Subcutaneous abdominal adipose tissue (tissue), 5 donors: ENCODE data around the gene PDE8B.
A peak's percentile ranks its signal among the peaks of the same experiment; 100 is the strongest.

Experiments
- H3K27ac ChIP-seq: one replicate; pipeline ENCODE4 v1.7.0; 2013; ENCODE audit warnings: low read depth, mild to moderate bottlenecking, inconsistent platforms, low read length, moderate library complexity
- H3K27me3 ChIP-seq, 5 donors: one replicate each; pipeline ENCODE4 v1.7.0; 2013; ENCODE audit warnings: low read length in 5 of 5, inconsistent platforms in 1 of 5; ENCODE audit not compliant: control insufficient read depth in 5 of 5, insufficient read depth in 4 of 5
- H3K36me3 ChIP-seq, 5 donors: one replicate each; pipeline ENCODE4 v1.7.0; 2013; ENCODE audit warnings: low read length in 5 of 5; ENCODE audit not compliant: control insufficient read depth in 5 of 5, insufficient read depth in 5 of 5
- H3K4me1 ChIP-seq, 5 donors: one replicate each; pipeline ENCODE4 v1.7.0; 2013; ENCODE audit warnings: low read length in 5 of 5, mild to moderate bottlenecking in 3 of 5, moderate library complexity in 1 of 5; ENCODE audit not compliant: control insufficient read depth in 5 of 5, insufficient read depth in 5 of 5
- H3K4me3 ChIP-seq, 5 donors: one replicate each; pipeline ENCODE4 v1.7.0; 2013; ENCODE audit warnings: low read length in 5 of 5, low read depth in 1 of 5
- H3K9ac ChIP-seq, 5 donors: one replicate each; pipeline ENCODE4 v1.7.0; 2013; ENCODE audit warnings: low read length in 5 of 5, mild to moderate bottlenecking in 4 of 5, moderate library complexity in 3 of 5
- H3K9me3 ChIP-seq, 5 donors: one replicate each; pipeline ENCODE4 v1.7.0; 2013; ENCODE audit warnings: low read length in 5 of 5; ENCODE audit not compliant: control insufficient read depth in 5 of 5
- donor health status: healthy.
- donor health status: healthy.
- donor health status: healthy.
- donor health status: healthy.
- donor health status: healthy.

PDE8B gene

GRCh38 chr5:77251921-77252320, 41.4 kb downstream of the PDE8B start:
- H3K36me3 ChIP-seq, result no peaks in the 10 kb centered on the region
- H3K27me3 ChIP-seq, result no peaks in the 10 kb centered on the region
- H3K4me1 ChIP-seq, result peaks cover 0 to 9% (median 4%) of the 10 kb centered on the region in 5 donors
- no peak overlapping the region for H3K27ac ChIP-seq
- H3K9me3 ChIP-seq, result no peaks in the 10 kb centered on the region
- no peak overlapping the region for H3K4me3 ChIP-seq
- H3K9ac ChIP-seq, result no peak overlapping the region

DNA sequence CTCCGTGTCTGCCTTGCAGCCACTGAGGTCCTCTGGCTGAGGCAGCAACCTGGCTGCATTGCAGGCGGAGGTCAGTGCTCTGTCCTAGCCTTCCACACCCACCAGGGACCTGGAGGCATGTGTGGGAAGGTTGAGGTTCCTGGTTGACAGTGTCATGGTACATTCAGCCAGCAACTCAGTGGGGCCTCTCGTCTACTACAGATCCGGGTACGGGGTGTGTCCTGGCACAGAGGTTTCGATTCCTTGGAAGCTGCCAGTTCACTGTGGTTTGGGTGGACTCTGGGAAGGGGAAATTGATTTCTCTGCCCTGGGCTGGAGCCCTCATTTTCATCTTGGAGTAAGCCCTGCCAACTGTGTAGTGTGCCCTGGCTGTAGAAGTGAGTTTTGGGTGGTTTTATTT, 45.1 kb downstream of the PDE8B start:
- Histone ChIP-seq H3K27me3 (no peaks in the 10 kb centered on the region), H3K4me1 (peaks cover 0 to 14% (median 12%) of the 10 kb centered on the region in 5 donors), H3K9ac (no peak overlapping the region), H3K36me3 (no peaks in the 10 kb centered on the region), H3K4me3 (no peak overlapping the region), H3K27ac (no peak overlapping the region), H3K9me3 (peaks cover 0 to 4% (median 0%) of the 10 kb centered on the region in 5 donors)

DNA sequence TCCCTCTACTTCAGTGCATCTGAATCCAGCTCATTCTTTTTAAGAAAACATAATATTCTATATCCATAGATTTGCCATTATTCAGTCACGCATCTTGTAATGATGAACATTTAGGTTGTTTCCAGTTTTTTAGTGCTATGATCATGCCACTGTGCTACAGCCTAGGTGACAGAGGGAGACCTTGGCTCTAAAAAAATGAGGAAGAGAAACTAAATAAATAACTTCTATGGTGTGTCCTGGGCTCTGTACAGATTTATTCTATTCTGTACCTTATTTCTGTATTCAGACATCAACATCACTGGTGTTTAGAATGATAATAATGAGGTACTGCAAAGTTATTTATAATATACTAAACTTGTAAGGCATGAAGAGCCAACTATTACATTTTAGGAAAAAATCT, 45.9 kb downstream of the PDE8B start:
- no peak overlapping the region for H3K27ac ChIP-seq
- peaks cover 0 to 4% (median 0%) of the 10 kb centered on the region in 5 donors for H3K9me3 ChIP-seq
- no peak overlapping the region for H3K4me3 ChIP-seq
- H3K9ac ChIP-seq, result no peak overlapping the region
- H3K36me3 ChIP-seq, result no peaks in the 10 kb centered on the region
- peaks cover 0 to 19% (median 13%) of the 10 kb centered on the region in 5 donors for H3K4me1 ChIP-seq
- no peaks in the 10 kb centered on the region for H3K27me3 ChIP-seq

- Histone ChIP-seq H3K4me3 (no peak overlapping the region), H3K9me3 (peaks cover 0 to 4% (median 0%) of the 10 kb centered on the region in 5 donors), H3K36me3 (no peaks in the 10 kb centered on the region), H3K27me3 (no peaks in the 10 kb centered on the region), H3K27ac (no peak overlapping the region), H3K4me1 (peaks cover 0 to 32% (median 21%) of the 10 kb centered on the region in 5 donors), H3K9ac (no peak overlapping the region)
Observed at GRCh38 chr5:77258652-77259051, 48.2 kb downstream of the PDE8B start.

DNA sequence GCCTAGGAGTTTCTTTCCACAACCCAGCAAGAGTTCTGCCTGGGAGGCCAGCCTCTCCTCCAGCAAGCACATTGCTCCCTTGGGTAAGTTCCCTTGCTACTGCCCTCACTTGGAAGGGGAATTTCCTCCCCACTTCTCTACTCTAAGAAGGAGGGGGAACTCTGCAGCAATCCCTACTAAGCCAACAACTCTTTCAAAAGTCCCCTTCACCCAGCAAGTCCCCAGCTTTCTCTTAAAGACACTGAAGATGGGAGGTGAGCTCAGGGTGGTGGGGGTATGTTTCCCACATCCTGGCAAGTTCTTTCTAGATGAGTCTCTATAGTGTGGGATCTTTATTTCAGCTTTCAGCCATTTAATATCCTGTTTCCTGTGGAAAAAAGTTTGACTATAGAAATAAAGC, 49.0 kb downstream of the PDE8B start:
- no peak overlapping the region for H3K27ac ChIP-seq
- H3K9me3 ChIP-seq, result peaks cover 0 to 4% (median 0%) of the 10 kb centered on the region in 5 donors
- no peaks in the 10 kb centered on the region for H3K27me3 ChIP-seq
- H3K9ac ChIP-seq, result no peak overlapping the region
- peaks cover 0 to 32% (median 21%) of the 10 kb centered on the region in 5 donors for H3K4me1 ChIP-seq
- H3K36me3 ChIP-seq, result no peaks in the 10 kb centered on the region
- H3K4me3 ChIP-seq, result peak overlapping the region in 1 of 5 donors; percentile 15

GRCh38 chr5:77262697-77263096, 52.2 kb downstream of the PDE8B start:
- no peaks in the 10 kb centered on the region for H3K27me3 ChIP-seq
- H3K36me3 ChIP-seq, result no peaks in the 10 kb centered on the region
- peaks cover 0 to 32% (median 12%) of the 10 kb centered on the region in 5 donors for H3K4me1 ChIP-seq
- peak overlapping the region; percentile 51 for H3K27ac ChIP-seq
- no peak overlapping the region for H3K9ac ChIP-seq
- H3K9me3 ChIP-seq, result no peaks in the 10 kb centered on the region
- H3K4me3 ChIP-seq, result no peak overlapping the region

GRCh38 chr5:77266291-77266690, 55.8 kb downstream of the PDE8B start:
- H3K27ac ChIP-seq, result no peak overlapping the region

GRCh38 chr5:77267496-77267895, 57.0 kb downstream of the PDE8B start:
- H3K36me3 ChIP-seq, result no peaks in the 10 kb centered on the region
- H3K4me3 ChIP-seq, result no peak overlapping the region
- H3K9me3 ChIP-seq, result no peaks in the 10 kb centered on the region
- H3K9ac ChIP-seq, result no peak overlapping the region
- peaks cover 0 to 14% (median 0%) of the 10 kb centered on the region in 5 donors for H3K4me1 ChIP-seq
- no peak overlapping the region for H3K27ac ChIP-seq
- no peaks in the 10 kb centered on the region for H3K27me3 ChIP-seq

More at GRCh38 chr5:77266291-77266690, 55.8 kb downstream of the PDE8B start:
- Histone ChIP-seq H3K9me3 (no peaks in the 10 kb centered on the region), H3K9ac (no peak overlapping the region), H3K36me3 (no peaks in the 10 kb centered on the region), H3K27me3 (no peaks in the 10 kb centered on the region), H3K4me3 (no peak overlapping the region), H3K4me1 (peaks cover 0 to 20% (median 7%) of the 10 kb centered on the region in 5 donors)

DNA sequence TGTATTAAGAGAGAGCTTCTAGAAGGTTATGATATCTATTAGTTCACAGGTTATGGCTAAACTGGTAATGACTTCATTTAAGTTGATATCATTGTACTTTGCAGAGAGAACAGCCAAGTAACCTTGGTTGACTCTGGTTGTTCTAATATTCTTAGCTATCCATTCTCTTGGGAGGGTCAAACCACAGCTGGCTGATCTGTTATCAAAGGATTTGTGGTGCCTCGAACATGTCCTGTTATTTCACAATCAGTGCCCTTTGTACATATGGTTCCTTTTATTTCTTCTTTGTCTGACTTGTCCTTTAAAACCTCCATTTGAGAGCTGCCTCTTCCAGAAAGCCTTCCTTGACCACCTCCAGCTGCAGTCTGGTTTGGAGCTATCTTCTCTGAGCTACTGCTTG, 61.7 kb downstream of the PDE8B start:
- Histone ChIP-seq H3K27me3 (no peaks in the 10 kb centered on the region), H3K4me3 (no peak overlapping the region), H3K9ac (no peak overlapping the region), H3K36me3 (no peaks in the 10 kb centered on the region), H3K4me1 (peaks cover 0 to 13% (median 0%) of the 10 kb centered on the region in 5 donors), H3K9me3 (no peaks in the 10 kb centered on the region), H3K27ac (no peak overlapping the region)

DNA sequence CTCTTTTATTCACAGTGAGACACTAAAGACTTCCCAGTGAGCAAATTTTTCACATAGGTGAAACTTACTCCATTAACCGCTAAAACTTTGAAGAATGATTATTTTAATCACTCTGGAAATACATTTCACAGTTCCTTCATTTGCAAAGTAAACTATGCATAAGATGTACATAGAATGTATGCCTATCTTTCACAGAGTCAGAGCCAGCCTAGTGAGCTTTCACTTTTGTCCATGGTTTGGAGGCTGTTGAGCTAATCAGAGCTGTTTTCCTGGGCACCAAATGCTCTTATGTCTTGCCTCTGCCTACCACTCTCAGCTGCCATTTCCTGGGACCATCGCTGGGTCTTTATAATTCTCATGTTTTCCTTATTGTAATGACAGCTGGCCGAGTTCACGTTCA, 67.3 kb downstream of the PDE8B start:
- Histone ChIP-seq H3K27me3 (no peaks in the 10 kb centered on the region), H3K9me3 (no peaks in the 10 kb centered on the region), H3K27ac (no peak overlapping the region), H3K4me1 (peaks cover 0 to 9% (median 0%) of the 10 kb centered on the region in 5 donors), H3K9ac (no peak overlapping the region), H3K4me3 (no peak overlapping the region), H3K36me3 (no peaks in the 10 kb centered on the region)

- peaks cover 0 to 11% (median 0%) of the 10 kb centered on the region in 5 donors for H3K4me1 ChIP-seq
- no peak overlapping the region for H3K9ac ChIP-seq
- no peak overlapping the region for H3K4me3 ChIP-seq
- H3K27ac ChIP-seq, result no peak overlapping the region
- no peaks in the 10 kb centered on the region for H3K9me3 ChIP-seq
- no peaks in the 10 kb centered on the region for H3K27me3 ChIP-seq
- H3K36me3 ChIP-seq, result no peaks in the 10 kb centered on the region
Observed at GRCh38 chr5:77280036-77280435, 69.6 kb downstream of the PDE8B start.
